Measurements from ENCODE around the gene AHCYL2.
"Not testable (repeated sequence)": the region's sequence is repeated elsewhere in the genome, so short reads cannot be mapped to it uniquely, and the experiment has no call there.

The AHCYL2 gene

DNA sequence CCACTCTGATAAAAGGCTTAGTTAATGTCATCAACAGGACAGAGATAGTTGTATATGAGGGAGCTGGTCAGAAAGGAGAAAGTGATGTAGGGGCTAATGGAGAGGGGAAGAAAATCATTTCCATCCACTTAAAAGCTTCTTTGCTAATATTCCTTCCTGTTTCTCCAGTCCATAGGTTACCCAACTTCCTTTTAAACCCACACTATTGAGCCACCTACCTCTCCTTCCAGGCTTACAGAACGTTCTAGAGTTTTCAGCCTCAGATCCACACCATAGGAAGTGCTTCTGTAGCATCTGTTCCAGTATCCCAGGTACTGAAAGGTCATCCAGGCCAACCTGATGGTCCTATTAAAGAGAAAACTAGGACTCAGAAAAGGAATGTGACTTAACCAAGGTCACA lies 237.6 kb downstream of the AHCYL2 start:
- DNase-seq = no peak

DNA sequence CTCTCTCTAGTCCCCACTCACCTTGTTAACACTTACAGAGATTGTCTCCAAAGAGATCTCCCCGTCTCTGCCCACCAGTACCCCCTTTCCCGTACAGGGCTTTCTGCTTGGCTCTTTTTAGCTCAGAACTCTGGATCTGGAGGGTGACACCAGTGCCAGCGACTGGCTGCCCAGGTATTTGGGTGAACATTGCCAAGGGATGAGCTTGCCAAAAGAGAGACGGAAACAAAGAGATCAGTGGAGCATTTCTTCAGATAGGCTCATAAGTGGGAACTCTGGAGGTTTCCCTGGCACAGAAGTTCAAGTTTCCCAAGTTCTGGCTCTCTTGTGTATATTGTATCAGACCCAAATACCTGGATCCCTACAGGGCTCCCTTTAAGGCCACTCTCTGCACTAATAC lies 239.4 kb downstream of the AHCYL2 start:
- no peak for DNase-seq

DNA sequence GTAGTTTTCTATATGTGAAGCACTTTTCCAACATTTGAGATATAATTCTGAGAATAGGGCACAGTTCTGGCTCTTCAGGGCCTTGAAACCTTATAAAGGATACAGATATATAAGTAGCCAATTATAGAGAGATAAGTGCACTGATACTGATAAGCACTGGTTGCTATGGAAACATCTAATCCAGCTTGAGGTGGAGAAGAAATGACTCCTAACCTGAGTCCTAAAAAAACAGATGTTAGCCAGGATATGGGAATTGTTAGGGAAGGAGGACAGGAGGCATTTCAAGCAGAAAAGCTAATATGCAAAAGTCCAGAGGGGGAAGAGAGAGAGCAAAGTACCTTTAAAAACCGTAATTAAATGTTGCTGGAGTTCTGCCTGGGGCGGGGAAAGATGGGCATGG lies 240.2 kb downstream of the AHCYL2 start:
- no peak for DNase-seq

DNA sequence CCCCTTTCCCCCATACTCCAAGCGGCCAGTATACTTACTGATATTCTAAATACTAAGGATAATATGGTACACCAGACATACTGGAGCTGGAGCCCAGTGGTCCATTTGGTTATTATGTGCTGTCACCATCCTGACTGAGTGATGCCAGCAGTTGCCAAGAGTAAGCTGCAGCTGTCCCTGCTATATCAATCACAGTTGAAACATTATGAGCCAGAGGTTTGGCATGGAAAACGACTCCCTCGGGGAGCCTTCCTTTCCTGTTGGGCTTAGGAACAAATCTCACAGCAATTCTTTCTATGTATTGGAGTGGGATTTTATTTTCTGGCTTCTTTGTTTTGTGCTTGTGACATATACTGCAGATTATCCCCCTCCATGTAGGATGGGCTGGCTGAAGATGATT lies 242.0 kb downstream of the AHCYL2 start:
- no peak for DNase-seq

DNA sequence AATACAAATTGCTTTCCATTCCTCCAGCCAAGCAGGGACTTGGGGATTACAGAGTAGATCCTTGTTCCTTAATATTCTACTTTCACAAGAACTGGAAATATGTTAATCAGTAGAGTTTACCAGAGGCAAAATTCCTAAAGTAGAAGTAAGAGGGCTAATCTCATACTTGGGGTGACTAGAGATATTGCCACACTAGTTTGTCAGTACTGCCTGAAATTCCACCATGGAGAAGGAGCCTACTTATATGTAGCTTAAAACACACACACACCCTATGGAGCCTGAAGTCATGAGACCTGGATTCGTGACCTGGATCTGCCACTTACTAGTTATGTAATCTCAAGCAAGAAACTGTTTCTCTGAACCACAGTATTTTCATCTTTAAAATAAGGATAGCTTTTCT lies 243.3 kb downstream of the AHCYL2 start:
- no peak for DNase-seq

DNA sequence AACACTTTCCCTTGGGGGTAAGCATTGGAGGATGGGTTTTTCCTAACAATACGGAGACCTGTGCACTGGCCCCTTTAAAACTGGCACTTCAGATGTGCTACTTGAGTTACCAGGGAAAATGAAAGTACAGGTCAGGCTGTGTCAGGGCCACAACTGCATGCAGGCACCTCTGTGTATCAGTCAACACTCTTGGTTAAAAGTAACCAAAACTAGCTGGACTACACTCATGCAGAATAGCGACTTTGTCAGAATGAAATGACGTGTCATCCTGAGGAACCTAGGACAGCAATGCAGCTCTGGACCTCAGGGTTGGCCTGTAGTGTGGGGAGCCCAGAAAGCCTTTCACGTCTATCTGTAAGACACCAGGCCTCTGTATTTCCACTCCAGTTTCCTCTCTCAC lies 243.7 kb downstream of the AHCYL2 start:
- no peak for DNase-seq

DNA sequence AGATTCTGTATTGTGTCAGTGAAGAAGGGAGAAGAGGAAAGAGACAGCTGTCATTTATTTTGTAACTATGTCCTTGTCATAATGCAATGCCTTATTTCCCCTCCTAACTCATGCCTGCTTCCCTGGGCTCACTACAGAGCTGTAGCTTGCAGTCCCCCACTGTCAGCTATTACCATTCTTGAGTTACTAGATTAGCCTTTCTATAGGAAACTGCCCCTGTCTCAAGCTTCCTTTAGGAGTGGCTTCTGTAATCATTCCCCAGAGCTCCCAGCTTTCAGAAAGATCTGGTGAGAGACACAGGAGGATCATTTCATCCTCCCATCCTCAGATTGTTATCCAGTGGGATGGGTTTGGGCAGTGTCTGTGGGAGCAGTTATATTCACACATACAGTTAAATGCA lies 245.1 kb downstream of the AHCYL2 start:
- no peak for DNase-seq

DNA sequence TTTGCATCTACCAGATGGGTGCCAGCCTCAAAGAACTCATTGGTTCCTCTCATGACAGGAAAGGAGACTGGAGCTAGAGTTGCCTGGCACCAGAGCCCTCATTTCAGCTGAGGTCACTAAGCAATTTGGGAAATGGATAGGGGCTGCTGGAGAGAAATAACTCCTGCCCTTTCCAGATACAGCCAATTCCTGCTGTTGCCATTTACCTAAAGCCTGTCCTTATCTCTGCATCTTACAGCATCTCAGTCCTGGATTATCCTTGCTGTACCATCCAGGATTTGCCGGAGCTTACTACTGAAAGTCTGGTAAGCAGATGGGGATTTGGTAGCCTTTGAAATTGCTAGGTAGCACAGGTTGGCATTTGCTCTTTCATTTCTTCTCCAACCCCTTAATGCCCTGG lies 245.6 kb downstream of the AHCYL2 start:
- DNase-seq = no peak

DNA sequence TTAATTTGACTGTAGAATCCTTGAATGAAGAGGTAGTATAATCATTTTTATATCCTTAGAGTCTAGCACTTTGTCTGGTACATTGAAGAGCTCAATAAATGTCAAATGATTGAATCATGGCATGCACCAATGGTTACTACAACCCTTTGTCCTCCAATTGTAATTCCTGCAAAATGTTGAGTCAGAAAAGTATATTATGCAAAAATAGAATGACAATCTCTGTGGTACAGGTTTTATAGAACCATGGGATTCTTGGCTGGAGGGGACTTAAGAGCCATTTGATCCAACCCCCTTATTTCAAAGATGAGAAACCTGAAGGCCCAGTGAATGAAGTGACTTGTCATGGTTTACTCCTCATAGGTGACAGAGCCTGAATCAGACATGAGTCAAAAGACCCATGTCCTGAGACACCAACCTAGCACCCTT lies 246.6 kb downstream of the AHCYL2 start:
- no peak for DNase-seq

DNA sequence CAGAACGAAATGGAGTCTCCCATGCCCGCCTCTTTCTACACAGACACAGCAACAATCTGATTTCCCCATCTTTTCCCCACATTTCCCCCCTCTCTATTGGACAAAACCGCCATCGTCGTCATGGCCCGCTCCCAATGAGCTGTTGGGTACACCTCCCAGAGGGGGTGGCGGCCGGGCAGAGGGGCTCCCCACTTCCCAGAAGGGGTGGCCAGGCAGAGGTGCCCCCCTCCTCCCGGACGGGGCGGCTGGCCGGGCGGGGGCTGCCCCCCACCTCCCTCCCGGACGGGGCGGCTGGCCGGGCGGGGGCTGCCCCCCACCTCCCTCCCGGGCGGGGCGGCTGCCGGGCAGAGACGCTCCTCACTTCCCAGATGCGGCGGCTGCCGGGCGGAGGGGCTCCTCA lies 251.1 kb downstream of the AHCYL2 start:
- not testable (repeated sequence) for DNase-seq

DNA sequence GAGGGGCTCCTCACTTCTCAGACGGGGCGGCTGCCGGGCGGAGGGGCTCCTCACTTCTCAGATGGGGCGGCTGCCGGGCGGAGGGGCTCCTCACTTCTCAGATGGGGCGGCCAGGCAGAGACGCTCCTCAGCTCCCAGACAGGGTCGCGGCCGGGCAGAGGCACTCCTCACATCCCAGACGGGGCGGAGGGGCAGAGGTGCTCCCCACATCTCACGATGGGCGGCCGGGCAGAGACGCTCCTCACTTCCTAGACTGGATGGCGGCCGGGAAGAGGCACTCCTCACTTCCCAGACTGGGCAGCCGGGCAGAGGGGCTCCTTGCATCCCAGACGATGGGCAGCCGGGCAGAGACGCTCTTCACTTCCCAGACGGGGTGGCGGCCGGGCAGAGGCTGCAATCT lies 251.6 kb downstream of the AHCYL2 start:
- DNase-seq = not testable (repeated sequence)

Measured in RPMI8226 (cell line).